Measurements from ENCODE around the gene NPIPA1.
"Not testable (repeated sequence)": the region's sequence is repeated elsewhere in the genome, so short reads cannot be mapped to it uniquely, and the experiment has no call there.

GRCh38 chr16:14930246-14930645 is 7.0 kb upstream of the NPIPA1 start:
- TF ChIP-seq, protein P1, sequence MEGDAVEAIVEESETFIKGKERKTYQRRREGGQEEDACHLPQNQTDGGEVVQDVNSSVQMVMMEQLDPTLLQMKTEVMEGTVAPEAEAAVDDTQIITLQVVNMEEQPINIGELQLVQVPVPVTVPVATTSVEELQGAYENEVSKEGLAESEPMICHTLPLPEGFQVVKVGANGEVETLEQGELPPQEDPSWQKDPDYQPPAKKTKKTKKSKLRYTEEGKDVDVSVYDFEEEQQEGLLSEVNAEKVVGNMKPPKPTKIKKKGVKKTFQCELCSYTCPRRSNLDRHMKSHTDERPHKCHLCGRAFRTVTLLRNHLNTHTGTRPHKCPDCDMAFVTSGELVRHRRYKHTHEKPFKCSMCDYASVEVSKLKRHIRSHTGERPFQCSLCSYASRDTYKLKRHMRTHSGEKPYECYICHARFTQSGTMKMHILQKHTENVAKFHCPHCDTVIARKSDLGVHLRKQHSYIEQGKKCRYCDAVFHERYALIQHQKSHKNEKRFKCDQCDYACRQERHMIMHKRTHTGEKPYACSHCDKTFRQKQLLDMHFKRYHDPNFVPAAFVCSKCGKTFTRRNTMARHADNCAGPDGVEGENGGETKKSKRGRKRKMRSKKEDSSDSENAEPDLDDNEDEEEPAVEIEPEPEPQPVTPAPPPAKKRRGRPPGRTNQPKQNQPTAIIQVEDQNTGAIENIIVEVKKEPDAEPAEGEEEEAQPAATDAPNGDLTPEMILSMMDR (IDR thresholded peaks at IDR 0.05; ENCODE audit: low read depth, low read length) = not testable (repeated sequence)
- TF ChIP-seq POLR2A (IDR thresholded peaks at IDR 0.05; ENCODE audit: extremely low read depth, insufficient read length); MAX (IDR thresholded peaks at IDR 0.05; ENCODE audit: low read depth, low read length): not testable (repeated sequence)
